ENCODE measurements around the gene JMJD6.
"Not testable (repeated sequence)": the region's sequence is repeated elsewhere in the genome, so short reads cannot be mapped to it uniquely, and the experiment has no call there.

The JMJD6 gene

DNA sequence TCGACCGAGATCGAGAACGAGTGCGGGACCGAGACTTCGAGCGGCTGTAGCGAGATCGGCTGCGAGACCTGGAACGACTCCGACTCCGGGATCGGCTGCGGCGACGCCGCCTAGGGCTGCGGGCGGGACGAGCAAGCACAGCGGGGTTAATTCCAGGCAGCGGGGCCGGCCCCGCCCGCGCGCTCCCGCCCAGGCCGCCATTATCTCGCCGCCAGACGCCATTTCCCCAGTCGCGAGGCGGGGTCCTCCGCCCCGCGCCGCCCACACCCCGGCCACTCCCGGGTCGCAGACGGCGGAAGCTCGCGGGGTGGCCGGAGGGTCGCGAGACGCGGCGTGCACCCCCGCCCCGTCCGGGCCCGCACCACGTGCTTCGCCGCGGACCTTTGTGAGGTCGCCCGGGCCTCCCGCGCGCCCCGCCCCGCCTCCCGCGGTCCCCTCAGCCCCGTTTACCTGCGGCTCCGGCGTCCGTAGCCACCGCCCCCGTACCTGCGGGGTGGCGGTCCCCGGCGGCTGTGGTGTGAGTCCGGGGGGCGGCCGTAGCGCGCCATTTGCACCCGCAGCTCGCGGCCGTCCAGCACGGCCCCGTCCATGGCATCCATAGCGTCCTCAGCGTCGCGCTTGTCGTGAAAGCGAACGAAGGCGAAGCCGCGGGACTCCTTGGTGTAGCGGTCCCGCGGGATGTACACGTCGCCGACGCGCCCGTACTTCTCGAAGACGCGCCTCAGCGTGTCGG is 10.1 kb upstream of the JMJD6 start:
- peak; percentile 68 to 88 (median 80) for DNase-seq

DNA sequence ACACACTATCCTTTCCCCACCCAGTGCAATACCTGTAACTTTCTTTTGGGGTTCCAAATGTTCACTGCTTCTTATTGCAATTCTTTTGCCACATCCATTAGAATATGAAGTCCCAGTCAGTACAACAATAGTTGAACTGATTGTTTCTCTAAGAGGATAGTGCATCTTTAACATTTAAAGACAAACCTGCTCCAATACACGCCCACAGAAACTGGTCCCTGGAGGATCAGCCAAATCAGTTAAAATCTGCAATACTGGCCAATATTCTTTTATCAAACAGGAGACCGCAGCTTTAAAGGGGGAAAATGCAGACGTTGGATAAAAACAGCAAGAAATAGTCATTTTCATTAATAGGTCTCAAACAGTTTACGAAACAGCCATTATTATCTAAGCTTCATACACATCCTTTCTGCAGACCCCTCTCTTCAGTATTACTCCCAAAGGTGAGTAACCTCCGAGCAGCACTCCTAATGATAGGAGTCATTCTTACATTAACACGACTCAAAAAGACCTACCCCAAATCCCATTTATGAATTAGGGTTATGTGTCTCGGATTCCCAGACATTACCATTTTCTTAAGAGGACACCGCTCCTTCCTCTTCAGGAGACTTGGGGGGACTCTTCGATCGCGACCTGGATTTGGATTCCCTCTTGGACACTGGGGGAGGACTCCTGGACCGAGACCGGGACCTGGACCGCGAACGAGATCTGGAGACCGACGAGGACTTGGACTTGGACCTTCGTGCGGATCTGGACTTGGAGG is 9.4 kb upstream of the JMJD6 start:
- DNase-seq = no peak

DNA sequence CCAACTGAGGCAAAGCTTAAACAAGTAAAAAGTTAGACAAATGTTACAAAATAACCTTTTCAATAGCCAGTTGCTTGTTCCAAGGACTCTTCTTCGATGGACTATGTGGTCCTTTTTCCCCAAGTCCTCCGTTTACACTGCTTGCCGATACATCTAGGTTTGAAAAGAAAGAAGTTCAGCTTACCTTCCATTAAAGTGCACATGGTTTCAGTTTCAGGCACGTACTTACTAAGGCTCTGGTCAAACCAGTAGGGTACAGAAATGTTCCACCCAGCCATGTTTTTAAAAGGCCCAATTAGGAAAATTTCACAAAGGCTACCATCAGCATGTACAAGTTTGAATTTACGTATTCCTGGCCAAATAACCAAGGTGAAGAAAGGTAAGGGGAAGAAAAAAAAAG is 8.6 kb upstream of the JMJD6 start:
- peak in 3 of 4 experiments; percentile 9 to 46 (median 37) for DNase-seq

GRCh38 chr17:76734080-76734840 is 7.9 kb upstream of the JMJD6 start:
- DNase-seq = peak; percentile 53 to 76 (median 68)

- no peak for DNase-seq
These were observed 7.2 kb upstream of the JMJD6 start for GRCh38 chr17:76733618-76733957.

GRCh38 chr17:76732734-76733617 is 6.6 kb upstream of the JMJD6 start:
- no peak for DNase-seq

- not testable (repeated sequence) for DNase-seq
These were observed 5.7 kb upstream of the JMJD6 start for GRCh38 chr17:76731800-76732733.

DNA sequence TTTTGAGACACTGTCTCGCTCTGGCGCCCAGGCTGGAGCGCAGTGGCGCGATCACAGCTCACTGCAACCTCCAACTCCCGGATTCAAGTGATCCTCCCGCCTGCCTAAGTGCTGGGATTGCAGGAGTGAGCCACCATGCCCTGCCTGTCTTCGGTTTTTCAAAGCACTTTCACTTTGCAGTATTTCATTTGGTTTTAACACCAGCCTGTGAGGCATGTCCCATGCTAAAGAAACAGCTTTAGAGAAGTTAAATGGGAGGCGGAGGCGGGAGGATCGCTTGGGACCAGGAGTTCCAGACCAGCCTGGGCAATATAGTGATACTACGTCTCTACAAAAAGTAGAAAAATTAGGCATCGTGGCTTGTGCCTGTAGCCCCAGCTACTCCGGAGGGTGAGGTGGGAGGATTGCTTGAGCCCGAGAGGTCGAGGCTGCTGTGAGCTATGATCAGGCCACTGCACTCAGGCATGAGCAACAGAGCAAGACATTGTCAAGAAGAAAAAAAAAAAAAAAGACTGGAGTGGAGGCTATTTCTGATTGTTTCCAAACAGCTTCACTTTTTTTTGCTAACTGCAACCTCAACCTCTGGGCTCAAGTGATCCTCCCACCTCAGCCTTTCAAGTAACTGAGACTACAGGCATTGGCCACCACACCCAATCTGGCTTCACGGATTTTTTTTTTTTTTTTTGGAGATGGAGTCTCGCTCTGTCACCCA is 1.5 kb upstream of the JMJD6 start:
- peak; percentile 44 to 72 (median 61) for DNase-seq

DNA sequence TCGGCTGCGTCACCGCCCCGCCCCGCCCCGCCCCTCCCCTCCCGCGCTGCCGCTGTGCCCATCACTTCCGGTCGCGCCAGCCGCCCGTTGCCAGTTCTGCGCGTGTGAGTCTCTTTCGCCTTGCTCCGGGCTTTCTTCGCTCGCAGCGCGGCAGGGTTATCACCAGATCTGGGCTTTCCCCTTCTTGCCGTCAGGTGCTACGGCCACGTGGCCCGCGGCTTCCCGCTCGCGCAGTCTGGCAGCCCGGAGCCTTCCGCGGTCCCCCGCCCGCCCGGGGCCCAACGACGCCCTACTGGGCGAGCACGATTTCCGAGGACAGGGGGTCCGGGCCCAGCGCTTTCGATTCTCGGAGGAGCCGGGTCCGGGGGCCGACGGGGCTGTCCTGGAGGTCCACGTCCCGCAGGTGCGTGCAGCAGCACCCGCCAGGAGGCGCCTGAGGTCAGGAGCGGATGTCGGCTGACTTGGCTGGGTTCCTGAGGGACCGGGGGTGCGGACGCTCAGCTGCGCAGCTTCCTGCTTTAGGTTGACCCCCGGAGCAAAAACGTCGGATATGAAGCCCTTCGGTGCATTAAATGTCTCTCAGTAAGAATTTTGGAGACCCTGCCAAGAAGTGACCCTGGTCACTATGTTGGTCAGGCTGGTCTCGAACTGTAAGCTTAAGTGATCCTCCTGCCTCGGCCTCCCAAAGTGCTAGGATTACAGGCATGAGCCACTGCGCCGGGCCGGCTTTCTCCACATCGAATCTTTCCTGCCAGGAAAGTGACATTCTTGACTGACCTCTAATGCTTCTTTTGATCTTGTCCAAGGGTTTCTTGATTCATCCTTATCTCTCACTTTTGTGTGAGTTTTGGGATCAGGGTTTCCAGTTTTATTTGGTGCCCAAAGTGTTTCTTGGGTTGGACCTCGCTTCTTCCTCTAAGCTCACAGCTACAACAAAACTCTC is 641 bp upstream of the JMJD6 start, which contains the start of gene METTL23:
Gene METTL23, plus strand, starts transcription at position 64 of the 943 bp plus-strand sequence. CDS start 2,872 bp downstream, outside the sequence.
- DNase-seq = peak; percentile 71 to 89 (median 82)

DNA sequence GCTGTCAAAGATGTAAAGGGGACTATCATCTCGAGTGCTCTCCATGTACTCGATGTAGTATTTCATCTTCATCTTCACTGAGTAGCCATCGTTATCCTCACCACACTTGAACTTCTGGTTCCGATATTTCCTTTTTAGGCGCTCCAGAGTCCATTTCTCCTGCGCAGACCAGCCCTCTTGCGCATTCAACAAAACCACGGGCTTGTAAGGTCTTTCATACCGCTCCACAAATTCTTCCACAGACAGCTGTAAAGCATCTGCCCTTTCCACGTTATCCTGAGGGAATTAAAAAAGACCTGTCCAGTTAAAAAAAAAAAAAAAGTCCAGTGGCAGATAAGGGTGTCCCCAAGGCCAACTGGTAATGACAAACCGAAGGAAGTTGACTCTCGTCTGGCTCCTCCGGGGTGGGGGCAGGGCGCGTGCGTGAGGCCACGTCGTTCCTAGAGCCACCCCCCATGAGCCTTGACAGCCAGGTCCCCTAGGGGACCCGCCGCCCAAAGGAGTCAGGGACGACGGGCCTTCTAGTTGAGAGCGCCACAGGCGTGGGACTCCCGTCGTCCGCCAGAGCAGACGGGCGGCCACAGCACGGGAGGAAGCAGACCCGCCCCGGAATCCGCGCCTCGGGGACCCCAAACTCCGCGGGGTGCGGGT is 701 bp downstream of the JMJD6 start:
- peak; percentile 68 to 87 (median 76) for DNase-seq

- no peak for DNase-seq
These were observed 2.6 kb downstream of the JMJD6 start for GRCh38 chr17:76723812-76724211.

GRCh38 chr17:76722977-76723376 is 3.4 kb downstream of the JMJD6 start:
- not testable (repeated sequence) for DNase-seq

DNA sequence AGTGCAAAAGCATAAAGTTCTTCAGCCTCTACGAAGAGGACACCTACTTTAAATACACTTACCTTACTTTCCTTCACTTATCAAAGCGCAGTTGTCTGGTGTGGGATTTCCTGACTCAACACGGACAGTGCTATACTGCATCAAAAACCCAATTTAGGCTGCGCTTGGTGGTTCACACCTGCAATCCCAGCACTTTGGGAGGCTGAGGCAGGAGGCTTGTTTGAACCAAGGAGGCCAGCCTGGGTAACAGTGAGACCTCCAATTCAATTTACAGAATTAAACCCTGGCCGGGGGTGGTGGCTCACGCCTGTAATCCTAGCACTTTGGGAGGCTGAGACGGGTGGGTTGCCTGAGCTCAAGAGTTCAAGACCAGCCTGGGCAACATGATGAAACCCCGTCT is 4.1 kb downstream of the JMJD6 start:
- DNase-seq = no peak

- no peak for DNase-seq
These were observed 4.9 kb downstream of the JMJD6 start for GRCh38 chr17:76721463-76721862.

GRCh38 chr17:76720941-76721340 is 5.5 kb downstream of the JMJD6 start:
- no peak for DNase-seq

DNA sequence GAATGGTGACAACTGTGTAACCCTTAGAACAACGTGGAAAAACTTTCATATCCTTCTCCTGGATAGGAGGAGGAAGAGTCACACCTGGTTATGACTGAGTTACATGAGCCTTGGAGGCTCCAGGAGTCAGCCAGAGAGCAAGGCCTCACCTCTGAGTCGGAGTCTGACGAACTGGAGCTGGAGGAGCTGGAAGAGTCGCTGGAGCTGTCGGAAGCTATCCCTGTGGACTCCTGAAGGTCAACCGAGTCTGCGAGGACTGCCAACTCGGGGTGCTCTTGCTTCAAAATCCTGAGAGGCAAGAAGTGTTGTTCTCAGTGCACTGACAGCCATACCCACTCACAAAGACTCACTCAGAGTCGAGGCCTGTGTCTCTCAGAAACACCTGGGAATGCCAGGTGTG is 6.2 kb downstream of the JMJD6 start:
- DNase-seq = no peak

- no peak for DNase-seq
These were observed 7.9 kb downstream of the JMJD6 start for GRCh38 chr17:76718516-76718915.

DNA sequence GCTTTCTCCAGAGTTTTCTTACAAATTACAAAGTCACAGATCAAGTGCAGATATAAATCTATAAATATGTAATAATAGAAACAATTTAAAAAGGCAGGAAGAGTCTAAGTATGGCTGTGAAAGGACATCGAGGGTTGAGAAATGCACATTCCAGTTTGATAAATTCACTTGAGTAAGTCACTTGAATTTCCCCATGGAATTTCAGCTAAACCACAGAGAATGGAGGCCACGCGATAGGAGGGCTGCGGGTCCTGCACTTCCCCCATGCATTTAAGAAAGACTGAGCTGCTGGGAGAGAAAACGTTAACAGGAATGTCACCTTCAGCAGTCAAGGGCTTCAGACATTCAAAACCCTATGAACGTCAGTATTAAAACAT is 9.6 kb downstream of the JMJD6 start:
- DNase-seq = no peak

Measured in suppressor macrophage (primary cell).